Measurements from ENCODE around the gene GALNT1. TPM values are rescaled to one million over a fixed set of nuclear protein-coding genes. Genes with fewer than 3 reads are reported as not detected.
A peak's percentile ranks its signal among the peaks of the same experiment; 100 is the strongest.

The GALNT1 gene
- total and polyA plus RNA-seq, 2 of the 4 experiments (the other 2 are of a cell fraction): 24.9 to 43.9 TPM

- DNase-seq (no peak), ATAC-seq (ENCODE audit: low read depth) (no peak)
- ChIA-PET CTCF (no interaction called here), POLR2A (ENCODE audit: unreplicated experiment) (no interaction called here)
- H3K14ac ChIP-seq (replicated peaks; ENCODE audit: low read depth, low read length): no peak overlapping the region
- no TSS peak for BruUV-seq (replicated peaks)
- no peaks in the 10 kb centered on the region for H3K9me3 ChIP-seq (ENCODE audit: control insufficient read depth, insufficient read depth, low read length)
- intact Hi-C loops (cut with micrococcal nuclease): no loop called here
- peaks cover 14% of the 10 kb centered on the region for H4K20me1 ChIP-seq (ENCODE audit: insufficient read depth, low read length)
- H2AK5ac ChIP-seq (ENCODE audit: low read depth, low read length): no peak overlapping the region
- no peak overlapping the region for H3K18ac ChIP-seq (ENCODE audit: low read depth, low read length)
- H2AFZ ChIP-seq (replicated peaks; ENCODE audit: low read length, poor library complexity): no peak overlapping the region
- H3K27ac ChIP-seq (ENCODE audit: insufficient read depth, low read length): no peak overlapping the region
- no peak overlapping the region for H2AK9ac ChIP-seq (replicated peaks; ENCODE audit: low read depth, low read length, poor library complexity)
- H4K8ac ChIP-seq (ENCODE audit: low read depth in 2 of 2, low read length in 2 of 2): no peak overlapping the region
- TF ChIP-seq MAZ (IDR thresholded peaks at IDR 0.05; ENCODE audit: borderline replicate concordance, low read depth, low read length) (no peak), POLR2A (IDR thresholded peaks at IDR 0.05; ENCODE audit: low read depth, low read length) (no peak), USF2 (IDR thresholded peaks at IDR 0.05; ENCODE audit: low read depth, low read length) (no peak), FOS (IDR thresholded peaks at IDR 0.05; ENCODE audit: low read depth, low read length) (no peak)
- in situ Hi-C loops (cut with MboI; ENCODE audit: low sequenced_read_pairs): no loop called here
- no peak overlapping the region for H3K4me3 ChIP-seq (ENCODE audit: insufficient read depth, low read depth, low read length)
- H3K9me1 ChIP-seq (ENCODE audit: insufficient read depth, low read length): peaks cover 6% of the 10 kb centered on the region; the same call in 1 of the 2 replicates
- peaks cover 32 to 39% of the 10 kb centered on the region in 2 experiments for H3K79me1 ChIP-seq (ENCODE audit: low read depth in 1 of 2, low read length in 2 of 2)
- H4K91ac ChIP-seq (ENCODE audit: insufficient read depth, low read depth, low read length): no peak overlapping the region
- H3K4me1 ChIP-seq (ENCODE audit: control insufficient read depth, insufficient read depth, low read length): peaks cover 2% of the 10 kb centered on the region; the same call in 1 of the 2 replicates
- H2BK20ac ChIP-seq (ENCODE audit: low read depth, low read length): no peak overlapping the region
- H2BK120ac ChIP-seq (ENCODE audit: low read depth, low read length): no peak overlapping the region
- no peak overlapping the region for H3K56ac ChIP-seq (ENCODE audit: extremely low read depth, insufficient read depth, low read length)
- H3K36me3 ChIP-seq (ENCODE audit: control insufficient read depth, insufficient read depth, low read length): no peaks in the 10 kb centered on the region
- peak overlapping the region; percentile 16; the same call in 1 of the 2 replicates for H3K23ac ChIP-seq (ENCODE audit: low read depth, low read length)
- no peak overlapping the region for H3K4ac ChIP-seq (ENCODE audit: low read depth, low read length)
- no peak overlapping the region for H2BK15ac ChIP-seq (ENCODE audit: low read depth, low read length)
- no peaks in the 10 kb centered on the region for H3K27me3 ChIP-seq (ENCODE audit: control insufficient read depth, insufficient read depth, low read length)
- H4K5ac ChIP-seq (ENCODE audit: low read depth, low read length): no peak overlapping the region
- H2BK5ac ChIP-seq (ENCODE audit: low read depth, low read length, poor library complexity, severe bottlenecking): no peak overlapping the region
- H3K9ac ChIP-seq (ENCODE audit: low read depth, low read length): no peak overlapping the region
- 100% methylated on average over 1 of the region's 3 CpGs; no CpG with 5 or more reads in 1 of the 2 experiments for WGBS, 2 experiments (ENCODE audit: extremely low coverage in 2 of 2, insufficient read length in 1 of 2)
- no peak overlapping the region for H3K4me2 ChIP-seq (ENCODE audit: low read depth, low read length)
- dilution Hi-C loops (cut with HindIII; ENCODE audit: low sequenced_read_pairs, unreplicated experiment): no loop called here
Observed at GRCh38 chr18:35610089-35610488, 28.5 kb downstream of the GALNT1 start.
